H1 (cell line): ENCODE measurements around the gene ATP6V1B1. TPM values are rescaled to one million over a fixed set of nuclear protein-coding genes. Genes with fewer than 3 reads are reported as not detected.

Experiments used
- CTCF ChIA-PET: fragments of 300-600 bp; sonication (Branson Sonifier 250); formaldehyde crosslinking; loops from one replicate; lab custom pipeline; 2021; ENCODE audit not compliant: partially characterized antibody; lab: Charles Lee
- POLR2A ChIA-PET: fragments of 300-600 bp; sonication (Branson Sonifier 250); formaldehyde crosslinking; loops from one replicate; lab custom pipeline; 2021; ENCODE audit warnings: inconsistent platforms; ENCODE audit not compliant: partially characterized antibody; lab: Charles Lee
- DNase-seq, 2 experiments: peaks; one replicate each; pipeline versions ENCODE4 v3.0.0 to v3.0.0-alpha.2; 2010 to 2022; ENCODE audit warnings: low spot score in 2 of 2, low read depth in 1 of 2, mixed read lengths in 1 of 2
- FAIRE-seq: peaks from 2 replicates; lab custom pipeline; 2011; peaks lifted over from hg19 to GRCh38; lab: Jason Lieb, UNC
- H2AFZ ChIP-seq: 2 replicates; pipeline ENCODE4 v1.8.1; 2012; ENCODE audit warnings: low read length, inconsistent platforms
- H2AK5ac ChIP-seq: 2 replicates; pipeline ENCODE4 v1.6.1; 2013; ENCODE audit warnings: low read depth, low read length
- H2BK120ac ChIP-seq: replicated peaks from 2 replicates; pipeline ENCODE3; 2013; ENCODE audit warnings: low read depth, low read length, inconsistent platforms
- H2BK12ac ChIP-seq: 2 replicates; pipeline ENCODE4 v1.6.1; 2013; ENCODE audit warnings: low read depth, low read length
- H2BK15ac ChIP-seq: 2 replicates; pipeline ENCODE4 v1.6.1; 2013; ENCODE audit warnings: low read length
- H2BK20ac ChIP-seq: 2 replicates; pipeline ENCODE4 v1.6.1; 2013; ENCODE audit warnings: low read length
- H2BK5ac ChIP-seq: 2 replicates; pipeline ENCODE4 v1.6.1; 2013; ENCODE audit warnings: low read depth, low read length
- H3K14ac ChIP-seq: 2 replicates; pipeline ENCODE4 v1.6.1; 2013; ENCODE audit warnings: inconsistent platforms; ENCODE audit not compliant: insufficient read length
- H3K18ac ChIP-seq: 2 replicates; pipeline ENCODE4 v1.6.1; 2013; ENCODE audit warnings: low read length; ENCODE audit errors: extremely low read depth
- H3K23ac ChIP-seq: 2 replicates; pipeline ENCODE4 v1.6.1; 2013; ENCODE audit warnings: inconsistent platforms; ENCODE audit not compliant: insufficient read length
- H3K23me2 ChIP-seq: 2 replicates; pipeline ENCODE4 v1.6.1; 2013; ENCODE audit warnings: low read depth, low read length
- H3K27ac ChIP-seq: 2 replicates; pipeline ENCODE4 v1.6.1; 2011; ENCODE audit warnings: low read depth, low read length, inconsistent platforms
- H3K27me3 ChIP-seq, 4 experiments: replicated peaks in 1 of 4; 1 replicate in 1 of 4; 2 replicates in 3 of 4; pipeline versions ENCODE4 v1.6.1 to v1.8.1; 2011 to 2013; ENCODE audit warnings: low read length in 3 of 4, mild to moderate bottlenecking in 3 of 4, inconsistent platforms in 2 of 4, mixed read lengths in 2 of 4, moderate library complexity in 1 of 4; ENCODE audit not compliant: control insufficient read depth in 3 of 4, insufficient read depth in 3 of 4; ENCODE audit errors: extremely low read depth in 1 of 4
- H3K36me3 ChIP-seq, 4 experiments: 2 replicates each; pipeline versions ENCODE4 v1.6.1 to v1.8.1; 2011 to 2013; ENCODE audit warnings: mild to moderate bottlenecking in 4 of 4, low read length in 3 of 4, moderate library complexity in 2 of 4, control low read depth in 1 of 4, inconsistent platforms in 1 of 4; ENCODE audit not compliant: insufficient read depth in 4 of 4, control insufficient read depth in 2 of 4
- H3K4ac ChIP-seq: replicated peaks from 2 replicates; pipeline ENCODE3; 2013; ENCODE audit warnings: low read length, low read depth, mixed read lengths, inconsistent platforms; ENCODE audit not compliant: insufficient read length
- H3K4me1 ChIP-seq, 4 experiments: replicated peaks in 1 of 4; 1 replicate in 1 of 4; 2 replicates in 3 of 4; pipeline versions ENCODE4 v1.6.1 to v1.8.1; 2011 to 2013; ENCODE audit warnings: low read length in 3 of 4, inconsistent platforms in 2 of 4, mixed read lengths in 1 of 4; ENCODE audit not compliant: insufficient read depth in 4 of 4, control insufficient read depth in 3 of 4
- H3K4me2 ChIP-seq, 2 experiments: 2 replicates each; pipeline versions ENCODE4 v1.6.1 to v1.8.1; 2011 to 2013; ENCODE audit warnings: low read depth in 2 of 2, low read length in 2 of 2, control low read depth in 1 of 2, inconsistent platforms in 1 of 2, mild to moderate bottlenecking in 1 of 2; ENCODE audit not compliant: insufficient read depth in 1 of 2
- H3K4me3 ChIP-seq, 4 experiments: fragments of 200-600, 300-600 bp in 1 of 4; sonication (generic), shearing (Covaris generic), sonication (Bioruptor Twin) in 1 of 4; 2 replicates each; pipeline versions ENCODE4 v1.5.1 to v1.8.1; 2011 to 2016; ENCODE audit warnings: low read length in 4 of 4, low read depth in 3 of 4, control low read depth in 2 of 4, inconsistent platforms in 2 of 4, mild to moderate bottlenecking in 2 of 4, mixed read lengths in 1 of 4, moderate library complexity in 1 of 4; ENCODE audit not compliant: insufficient read depth in 2 of 4; ENCODE audit errors: extremely low read depth in 1 of 4
- H3K56ac ChIP-seq: replicated peaks from 2 replicates; pipeline ENCODE3; 2013; ENCODE audit warnings: low read depth, mild to moderate bottlenecking, mixed read lengths, low read length, inconsistent platforms; ENCODE audit not compliant: insufficient read length
- H3K79me1 ChIP-seq: 2 replicates; pipeline ENCODE4 v1.6.1; 2013; ENCODE audit warnings: low read depth, low read length, control low read depth
- H3K79me2 ChIP-seq, 2 experiments: 2 replicates each; pipeline versions ENCODE4 v1.6.1 to v1.8.1; 2012 to 2013; ENCODE audit warnings: low read length in 2 of 2, mild to moderate bottlenecking in 2 of 2, inconsistent platforms in 1 of 2; ENCODE audit not compliant: insufficient read depth in 2 of 2, control insufficient read depth in 1 of 2
- H3K9ac ChIP-seq, 4 experiments: replicated peaks in 1 of 4; 1 replicate in 1 of 4; 2 replicates in 3 of 4; pipeline versions ENCODE4 v1.6.1 to v1.8.1; 2011 to 2013; ENCODE audit warnings: low read depth in 3 of 4, low read length in 3 of 4, control low read depth in 2 of 4, mild to moderate bottlenecking in 2 of 4, moderate library complexity in 2 of 4, inconsistent platforms in 1 of 4; ENCODE audit errors: extremely low read depth in 1 of 4
- H3K9me3 ChIP-seq, 2 experiments: 2 replicates each; pipeline versions ENCODE4 v1.6.1 to v1.8.1; 2012 to 2013; ENCODE audit warnings: mild to moderate bottlenecking in 2 of 2, moderate library complexity in 2 of 2, control low read depth in 1 of 2, inconsistent platforms in 1 of 2, low read depth in 1 of 2, low read length in 1 of 2, mixed read lengths in 1 of 2; ENCODE audit not compliant: insufficient read depth in 2 of 2
- H4K20me1 ChIP-seq, 2 experiments: replicated peaks in 1 of 2; 2 replicates each; pipeline versions ENCODE3 to v1.8.1; 2011 to 2013; ENCODE audit warnings: inconsistent platforms in 2 of 2, low read length in 2 of 2, mild to moderate bottlenecking in 1 of 2; ENCODE audit not compliant: insufficient read depth in 2 of 2, control insufficient read depth in 1 of 2
- H4K5ac ChIP-seq: 2 replicates; pipeline ENCODE4 v1.6.1; 2013; ENCODE audit warnings: low read length, low read depth, mixed read lengths, inconsistent platforms; ENCODE audit not compliant: insufficient read length
- H4K8ac ChIP-seq: 2 replicates; pipeline ENCODE4 v1.8.0; 2013; ENCODE audit warnings: mild to moderate bottlenecking, moderate library complexity, low read length, inconsistent platforms; ENCODE audit not compliant: insufficient read depth; ENCODE audit errors: extremely low read depth
- H4K91ac ChIP-seq: replicated peaks from 2 replicates; pipeline ENCODE3; 2013; ENCODE audit warnings: low read length, mixed read lengths, inconsistent platforms; ENCODE audit not compliant: insufficient read length
- WGBS, 2 experiments: shearing (Covaris generic) in 1 of 2; methylation state at CpG; one replicate each; pipeline versions ENCODE4 v1.1.6 to v1.1.7; 2013 to 2015; ENCODE audit warnings: low lambda C conversion rate in 2 of 2, mixed read lengths in 2 of 2, inconsistent platforms in 1 of 2, low coverage in 1 of 2, missing lambda C conversion rate in 1 of 2; ENCODE audit not compliant: insufficient replicate concordance in 2 of 2, insufficient coverage in 1 of 2, insufficient read length in 1 of 2; ENCODE audit errors: extremely low coverage in 1 of 2, missing lambda C conversion rate in 1 of 2; 5-methylcytosine and 5-hydroxymethylcytosine counted together
- polyA plus RNA-seq, 7 experiments: library from polyadenylated mRNA; depleted of rRNA in 3 of 7; stranded (reverse) in 5 of 7; unstranded in 2 of 7; fragments of >200 nt in 5 of 7; fragments of 200-250 nt in 2 of 7; gene quantifications; 1 replicate in 5 of 7; 2 replicates in 1 of 7; 4 replicates in 1 of 7; pipeline versions ENCODE4 v1.2.1 to v1.2.3, GENCODE V29; 2011 to 2013; ENCODE audit warnings: missing spikeins in 2 of 7, mixed read lengths in 2 of 7
- total RNA-seq: library from RNA; stranded (reverse); fragmentation: NEBNext Ultra II Directional; extraction: Animal tissue kit (Norgen Biotek cat#: 25700); gene quantifications from 2 replicates; pipeline ENCODE4 v1.2.1, GENCODE V29; 2021
- TF ChIP-seq, protein P1 (sequence below): IDR thresholded peaks from 2 replicates; pipeline ENCODE4 v1.6.1; 2012; ENCODE audit warnings: low read length, inconsistent platforms

ATP6V1B1 gene
- total and polyA plus RNA-seq, 2 of the 8 experiments (the other 6 are each of a cell fraction or from before 2014, with no cell fraction given), result not detected

DNA sequence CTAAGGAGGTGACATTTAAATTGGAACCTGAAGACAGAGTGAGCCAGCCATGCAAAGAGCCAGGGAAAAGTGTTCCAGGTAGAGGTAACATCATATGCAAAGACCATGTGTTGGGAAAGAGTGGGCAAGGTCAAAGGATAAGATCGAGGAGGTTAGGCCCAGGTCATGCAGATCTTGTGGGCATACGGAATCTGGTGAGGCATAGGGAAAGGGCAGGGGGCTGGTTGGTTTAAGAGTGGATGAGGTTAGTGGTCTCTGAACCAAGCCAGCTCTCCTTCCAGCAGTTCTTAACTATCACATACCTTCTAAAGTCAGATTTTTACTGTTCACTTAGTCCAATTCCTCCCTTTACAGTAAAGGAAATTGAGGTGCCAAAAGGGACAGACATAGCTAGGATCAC lies 45.7 kb downstream of the ATP6V1B1 start:
- no peak overlapping the region for H2AK5ac ChIP-seq
- no peak overlapping the region for H3K4me3 ChIP-seq
- H3K56ac ChIP-seq, result no peak overlapping the region
- no peak overlapping the region for H3K18ac ChIP-seq
- no peak for FAIRE-seq
- no peak overlapping the region for H2BK120ac ChIP-seq
- H3K79me1 ChIP-seq, result no peaks in the 10 kb centered on the region
- 79% methylated on average over 2 of the region's 2 CpGs; no CpG with 5 or more reads in 1 of the 2 experiments for WGBS, 2 experiments
- H3K14ac ChIP-seq, result no peak overlapping the region
- H2AFZ ChIP-seq, result no peak overlapping the region
- ChIA-PET POLR2A (no interaction called here), CTCF (interaction anchor here (0.6 to 7.1 kb wide), 5 partner anchors 15 to 143 kb away, joined by 3 to 66 read pairs (median 5); no protein-coding TSS in a partner anchor)
- peaks cover 0 to 9% of the 10 kb centered on the region in 2 experiments for H4K20me1 ChIP-seq
- TF ChIP-seq, protein P1, sequence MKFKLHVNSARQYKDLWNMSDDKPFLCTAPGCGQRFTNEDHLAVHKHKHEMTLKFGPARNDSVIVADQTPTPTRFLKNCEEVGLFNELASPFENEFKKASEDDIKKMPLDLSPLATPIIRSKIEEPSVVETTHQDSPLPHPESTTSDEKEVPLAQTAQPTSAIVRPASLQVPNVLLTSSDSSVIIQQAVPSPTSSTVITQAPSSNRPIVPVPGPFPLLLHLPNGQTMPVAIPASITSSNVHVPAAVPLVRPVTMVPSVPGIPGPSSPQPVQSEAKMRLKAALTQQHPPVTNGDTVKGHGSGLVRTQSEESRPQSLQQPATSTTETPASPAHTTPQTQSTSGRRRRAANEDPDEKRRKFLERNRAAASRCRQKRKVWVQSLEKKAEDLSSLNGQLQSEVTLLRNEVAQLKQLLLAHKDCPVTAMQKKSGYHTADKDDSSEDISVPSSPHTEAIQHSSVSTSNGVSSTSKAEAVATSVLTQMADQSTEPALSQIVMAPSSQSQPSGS, result no peak
- no peak overlapping the region for H3K23ac ChIP-seq
- no peak overlapping the region for H4K91ac ChIP-seq
- no peak overlapping the region for H3K4me2 ChIP-seq
- no peak overlapping the region for H4K5ac ChIP-seq
- H2BK5ac ChIP-seq, result no peak overlapping the region
- H2BK20ac ChIP-seq, result no peak overlapping the region
- no peak overlapping the region for H3K27ac ChIP-seq
- no peak overlapping the region for H4K8ac ChIP-seq
- H3K36me3 ChIP-seq, result no peaks in the 10 kb centered on the region
- no peak overlapping the region for H2BK15ac ChIP-seq
- H3K4ac ChIP-seq, result no peak overlapping the region
- no peak overlapping the region for H2BK12ac ChIP-seq
- H3K27me3 ChIP-seq, result peaks cover 0 to 20% (median 9%) of the 10 kb centered on the region in 4 experiments; a peak in 5 of 7 replicates
- H3K4me1 ChIP-seq, result peaks cover 3 to 17% (median 5%) of the 10 kb centered on the region in 4 experiments; a peak in 6 of 7 replicates
- H3K79me2 ChIP-seq, result no peaks in the 10 kb centered on the region
- peaks cover 5% of the 10 kb centered on the region; the same call in 1 of the 2 replicates for H3K23me2 ChIP-seq
- H3K9me3 ChIP-seq, result no peaks in the 10 kb centered on the region
- H3K9ac ChIP-seq, result no peak overlapping the region
- DNase-seq, result no peak
